Nephron progenitor cell (in vitro differentiated cells): ENCODE data around the gene CD69.
A peak's percentile ranks its signal among the peaks of the same experiment; 100 is the strongest.
"Not testable (repeated sequence)": the region's sequence is repeated elsewhere in the genome, so short reads cannot be mapped to it uniquely, and the experiment has no call there.

Experiments
- DNase-seq: peaks from one replicate; pipeline ENCODE4 v3.0.0; 2021
- H3K27ac Mint-ChIP-seq: 2 replicates; pipeline ENCODE4 v1.8.0; 2021; ENCODE audit warnings: mild to moderate bottlenecking, moderate library complexity, mixed read lengths
- H3K27me3 Mint-ChIP-seq: 2 replicates; pipeline ENCODE4 v1.8.0; 2021; ENCODE audit warnings: mild to moderate bottlenecking, low read depth, mixed read lengths; ENCODE audit not compliant: poor library complexity
- H3K36me3 Mint-ChIP-seq: 2 replicates; pipeline ENCODE4 v1.8.0; 2021; ENCODE audit warnings: low read depth, mixed read lengths
- H3K4me1 Mint-ChIP-seq: 2 replicates; pipeline ENCODE4 v1.8.0; 2021; ENCODE audit warnings: mixed read lengths
- H3K4me3 Mint-ChIP-seq: 2 replicates; pipeline ENCODE4 v1.8.0; 2021; ENCODE audit warnings: mild to moderate bottlenecking, moderate library complexity, mixed read lengths
- H3K9me3 Mint-ChIP-seq: 2 replicates; pipeline ENCODE4 v1.8.0; 2021; ENCODE audit warnings: mild to moderate bottlenecking, moderate library complexity, mixed read lengths
- TF ChIP-seq, protein P1 (sequence below): fragments of 200-600 bp; sonication (generic); IDR thresholded peaks from 2 replicates; pipeline ENCODE4 v1.5.0; 2021; ENCODE audit warnings: antibody characterized with exemption

CD69 gene

DNA sequence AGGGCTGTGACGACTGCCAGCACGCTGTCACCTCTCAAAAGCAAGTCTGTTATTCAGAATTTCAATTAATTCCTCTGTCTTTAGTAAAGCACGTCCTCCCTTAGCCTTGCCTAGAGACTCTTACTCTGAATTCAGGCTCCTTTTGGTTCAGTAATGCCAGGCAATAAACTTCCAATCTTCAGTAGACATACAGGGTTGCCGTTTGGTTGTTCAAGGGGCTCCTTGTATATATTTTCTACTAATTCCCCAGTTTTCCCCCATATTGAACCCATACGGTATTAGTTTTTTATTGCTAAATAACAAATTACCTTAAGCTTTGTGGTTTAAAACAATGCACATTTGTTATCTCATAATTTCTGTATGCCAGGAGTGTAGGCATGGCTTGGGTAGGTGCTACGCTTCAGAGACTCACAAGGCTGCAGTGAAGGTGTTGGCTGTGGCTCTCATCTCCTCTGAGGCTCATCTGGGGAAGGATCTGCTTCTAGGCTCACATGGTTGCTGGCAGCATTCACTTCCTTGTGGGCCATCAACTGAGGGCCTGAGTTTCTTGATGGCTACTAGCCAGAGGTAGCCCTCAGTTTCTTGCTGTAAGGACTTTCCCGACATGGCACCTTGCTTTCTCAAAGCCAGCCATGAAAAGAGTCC, 20.5 kb downstream of the CD69 start:
- Mint-ChIP-seq H3K4me1 (peaks cover 31% of the 10 kb centered on the region), H3K9me3 (peaks cover 15% of the 10 kb centered on the region), H3K27me3 (peaks cover 3% of the 10 kb centered on the region), H3K4me3 (no peak overlapping the region), H3K27ac (no peak overlapping the region), H3K36me3 (peaks cover 5% of the 10 kb centered on the region)
- TF ChIP-seq, protein P1, sequence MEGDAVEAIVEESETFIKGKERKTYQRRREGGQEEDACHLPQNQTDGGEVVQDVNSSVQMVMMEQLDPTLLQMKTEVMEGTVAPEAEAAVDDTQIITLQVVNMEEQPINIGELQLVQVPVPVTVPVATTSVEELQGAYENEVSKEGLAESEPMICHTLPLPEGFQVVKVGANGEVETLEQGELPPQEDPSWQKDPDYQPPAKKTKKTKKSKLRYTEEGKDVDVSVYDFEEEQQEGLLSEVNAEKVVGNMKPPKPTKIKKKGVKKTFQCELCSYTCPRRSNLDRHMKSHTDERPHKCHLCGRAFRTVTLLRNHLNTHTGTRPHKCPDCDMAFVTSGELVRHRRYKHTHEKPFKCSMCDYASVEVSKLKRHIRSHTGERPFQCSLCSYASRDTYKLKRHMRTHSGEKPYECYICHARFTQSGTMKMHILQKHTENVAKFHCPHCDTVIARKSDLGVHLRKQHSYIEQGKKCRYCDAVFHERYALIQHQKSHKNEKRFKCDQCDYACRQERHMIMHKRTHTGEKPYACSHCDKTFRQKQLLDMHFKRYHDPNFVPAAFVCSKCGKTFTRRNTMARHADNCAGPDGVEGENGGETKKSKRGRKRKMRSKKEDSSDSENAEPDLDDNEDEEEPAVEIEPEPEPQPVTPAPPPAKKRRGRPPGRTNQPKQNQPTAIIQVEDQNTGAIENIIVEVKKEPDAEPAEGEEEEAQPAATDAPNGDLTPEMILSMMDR: no peak
- no peak for DNase-seq

DNA sequence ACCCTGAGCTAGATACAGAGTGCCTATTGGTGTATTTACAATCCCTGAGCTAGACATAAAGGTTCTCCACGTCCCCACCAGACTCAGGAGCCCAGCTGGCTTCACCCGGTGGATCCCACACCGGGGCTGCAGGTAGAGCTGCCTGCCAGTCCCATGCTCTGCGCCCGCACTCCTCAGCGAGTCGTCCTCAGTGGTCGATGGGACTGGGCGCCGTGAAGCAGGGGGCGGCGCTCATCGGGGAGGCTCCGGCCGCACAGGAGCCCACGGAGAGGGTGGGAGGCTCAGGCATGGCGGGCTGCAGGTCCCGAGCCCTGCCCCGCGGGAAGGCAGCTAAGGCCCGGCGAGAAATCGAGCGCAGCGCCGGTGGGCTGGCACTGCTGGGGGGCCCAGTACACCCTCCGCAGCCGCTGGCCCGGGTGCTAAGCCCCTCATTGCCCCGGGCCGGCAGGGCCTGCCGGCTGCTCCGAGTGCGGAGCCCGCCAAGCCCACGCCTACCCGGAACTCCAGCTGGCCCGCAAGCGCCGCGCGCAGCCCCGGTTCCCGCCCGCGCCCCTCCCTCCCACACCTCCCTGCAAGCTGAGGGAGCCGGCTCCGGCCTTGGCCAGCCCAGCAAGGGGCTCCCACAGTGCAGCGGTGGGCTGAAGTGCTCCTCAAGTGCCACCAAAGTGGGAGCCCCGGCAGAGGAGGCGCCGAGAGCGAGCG, 21.1 kb downstream of the CD69 start:
- not testable (repeated sequence) for H3K4me3 Mint-ChIP-seq, DNase-seq, H3K36me3 Mint-ChIP-seq, H3K27me3 Mint-ChIP-seq, H3K27ac Mint-ChIP-seq
- Mint-ChIP-seq H3K9me3 (peaks cover 15% of the 10 kb centered on the region), H3K4me1 (peaks cover 24% of the 10 kb centered on the region)

DNA sequence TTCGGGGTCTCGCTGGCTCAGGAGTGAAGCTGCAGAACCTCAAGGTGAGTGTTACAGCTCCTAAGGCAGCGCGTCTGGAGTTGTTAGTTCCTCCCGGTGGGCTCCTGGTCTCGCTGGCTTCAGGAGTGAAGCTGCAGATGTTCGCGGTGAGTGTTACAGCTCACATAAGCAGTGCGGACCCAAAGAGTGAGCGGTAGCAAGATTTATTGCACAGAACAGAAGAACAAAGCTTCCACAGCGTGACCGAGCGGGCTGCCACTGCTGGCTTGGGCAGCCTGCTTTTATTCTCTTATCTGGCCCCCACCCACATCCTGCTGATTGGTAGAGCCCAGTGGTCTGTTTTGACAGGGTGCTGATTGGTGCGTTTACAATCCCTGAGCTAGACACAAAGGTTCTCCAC, 21.8 kb downstream of the CD69 start:
- peaks cover 24% of the 10 kb centered on the region for H3K4me1 Mint-ChIP-seq
- H3K27ac Mint-ChIP-seq: peak overlapping the region; percentile 87
- H3K9me3 Mint-ChIP-seq: peaks cover 15% of the 10 kb centered on the region
- DNase-seq, H3K27me3 Mint-ChIP-seq, H3K4me3 Mint-ChIP-seq, H3K36me3 Mint-ChIP-seq: not testable (repeated sequence)

DNA sequence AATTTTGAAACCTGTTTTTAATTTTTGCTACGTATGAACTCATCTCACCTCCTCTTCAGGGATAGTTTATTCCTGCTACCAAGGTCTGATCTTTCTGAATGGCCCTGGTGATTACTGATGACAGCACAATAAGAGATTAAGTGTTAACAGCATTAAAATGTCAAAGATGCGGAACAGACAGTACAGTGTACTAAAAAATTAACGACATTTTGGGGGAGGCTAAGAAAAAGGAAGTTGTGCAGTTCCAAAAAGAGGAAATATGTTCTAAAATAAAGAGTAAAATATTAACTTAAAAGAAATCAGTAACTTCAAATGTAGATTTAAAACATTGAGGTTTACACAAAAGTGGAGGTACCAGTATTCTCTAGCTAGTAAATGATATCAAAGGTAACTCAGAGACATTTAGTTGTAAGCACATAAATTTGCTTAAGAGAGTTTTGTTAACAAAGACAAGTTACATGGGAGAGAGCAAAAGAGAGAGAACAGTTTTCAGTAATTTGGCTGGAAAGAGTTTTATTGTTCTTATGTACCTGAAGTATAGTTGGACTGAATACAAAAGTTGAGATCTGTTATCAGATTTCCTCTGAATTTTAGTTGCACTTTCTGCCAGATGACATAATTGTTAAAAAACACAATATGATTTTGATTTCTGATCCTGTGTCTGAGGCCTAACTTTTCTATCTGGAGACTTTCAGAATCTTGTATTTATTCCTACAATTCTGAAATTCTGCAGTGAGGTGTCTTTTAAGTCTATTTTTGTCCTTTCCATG, 23.6 kb downstream of the CD69 start:
- peaks cover 15% of the 10 kb centered on the region for H3K9me3 Mint-ChIP-seq
- H3K4me3 Mint-ChIP-seq: no peak overlapping the region
- TF ChIP-seq, protein P1: no peak
- peaks cover 6% of the 10 kb centered on the region for H3K27me3 Mint-ChIP-seq
- no peak overlapping the region for H3K27ac Mint-ChIP-seq
- peaks cover 5% of the 10 kb centered on the region for H3K36me3 Mint-ChIP-seq
- DNase-seq: no peak
- H3K4me1 Mint-ChIP-seq: peaks cover 13% of the 10 kb centered on the region

DNA sequence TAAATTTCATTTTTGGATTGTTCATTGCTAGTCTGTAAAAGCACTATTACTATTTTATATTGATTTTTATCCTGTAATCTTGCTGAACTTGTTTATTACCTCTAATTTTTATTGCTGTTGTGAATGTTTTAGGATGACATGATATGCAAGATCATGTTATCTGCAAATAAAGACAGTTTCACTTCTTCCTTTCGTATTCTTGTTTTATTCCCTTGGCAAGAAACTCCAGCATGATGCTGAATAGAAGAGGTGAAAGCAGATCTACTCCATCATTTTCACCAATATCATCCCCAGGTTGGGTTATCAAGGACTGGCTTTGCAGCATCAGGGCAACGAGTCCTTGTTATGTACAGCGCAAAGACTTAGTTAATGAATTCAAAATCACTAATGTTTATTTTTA, 25.1 kb downstream of the CD69 start:
- Mint-ChIP-seq H3K4me3 (no peak overlapping the region), H3K4me1 (peaks cover 6% of the 10 kb centered on the region), H3K27me3 (peaks cover 6% of the 10 kb centered on the region), H3K36me3 (peaks cover 5% of the 10 kb centered on the region), H3K27ac (no peak overlapping the region), H3K9me3 (peaks cover 15% of the 10 kb centered on the region)
- DNase-seq: no peak
- TF ChIP-seq, protein P1: no peak

DNA sequence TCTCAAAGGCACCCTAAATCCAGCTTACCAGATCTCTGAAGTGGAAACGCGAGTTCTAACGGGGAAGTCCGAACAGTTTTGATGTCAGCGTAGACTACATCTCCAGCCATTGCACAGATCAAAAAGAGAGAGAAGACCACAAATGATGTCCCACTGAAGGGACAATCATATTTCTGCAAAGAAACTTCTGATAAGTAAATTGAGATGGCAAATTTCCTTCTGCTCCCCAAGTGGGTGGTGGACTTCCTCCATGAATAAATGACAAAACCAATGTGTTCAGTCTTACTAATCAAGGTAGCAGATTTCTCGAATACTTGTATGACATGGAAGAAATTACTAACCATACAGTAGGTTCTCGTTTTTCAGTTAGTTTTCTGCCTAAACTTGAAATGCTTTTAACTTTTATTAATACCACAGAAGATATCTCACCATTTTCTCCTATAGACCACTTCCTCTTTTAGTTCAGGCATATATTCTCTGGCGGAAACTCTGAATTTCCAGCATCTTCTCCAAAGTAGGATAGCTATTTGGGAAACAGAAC, 27.7 kb downstream of the CD69 start, which contains the start of gene CLECL1:
CLECL1 (minus strand) TSS at position 177 of the 541 bp plus-strand sequence.
- TF ChIP-seq, protein P1: no peak
- Mint-ChIP-seq H3K4me1 (no peaks in the 10 kb centered on the region), H3K4me3 (no peak within 1 kb of the TSS), H3K9me3 (no peaks in the 10 kb centered on the region), H3K27ac (no peak within 1 kb of the TSS), H3K36me3 (no peaks in the 10 kb centered on the region), H3K27me3 (peaks cover 3% of the 10 kb centered on the region)
- no peak for DNase-seq
